OCI-LY1 (cell line): ENCODE results near the gene EYA2.

Experiments used
- CTCF ChIP-seq: fragments of 200-600 bp; sonication (generic), shearing (Covaris generic); IDR thresholded peaks from 2 replicates; pipeline ENCODE4 v1.5.1; 2017; ENCODE audit warnings: mild to moderate bottlenecking, antibody characterized with exemption, low read length, moderate library complexity, mixed read lengths
- EZH2 ChIP-seq: fragments of 200-600 bp; sonication (generic), shearing (Covaris generic); IDR thresholded peaks from 2 replicates; pipeline ENCODE4 v1.8.0; 2017; ENCODE audit warnings: borderline replicate concordance, mixed run types, mild to moderate bottlenecking, antibody characterized with exemption, low read length, moderate library complexity, mixed read lengths

GRCh38 chr20:46917155-46917554 lies 22.5 kb downstream of the EYA2 start:
- TF ChIP-seq CTCF (no peak), EZH2 (no peak)
